Activated CD4-positive, CD25-positive, alpha-beta regulatory T cell treated with anti-CD3 and anti-CD28 coated beads, Interleukin-2, amount 50 U/mL, for 72 hours (primary cell): ENCODE data around the gene RNF180.
"Not testable (repeated sequence)": the region's sequence is repeated elsewhere in the genome, so short reads cannot be mapped to it uniquely, and the experiment has no call there.

Experiments
- DNase-seq: peaks from one replicate; pipeline ENCODE4 v3.0.0; 2021

The RNF180 gene

GRCh38 chr5:64181440-64181839 is 15.8 kb downstream of the RNF180 start:
- DNase-seq = no peak

GRCh38 chr5:64183956-64184355 is 18.3 kb downstream of the RNF180 start:
- no peak for DNase-seq

DNA sequence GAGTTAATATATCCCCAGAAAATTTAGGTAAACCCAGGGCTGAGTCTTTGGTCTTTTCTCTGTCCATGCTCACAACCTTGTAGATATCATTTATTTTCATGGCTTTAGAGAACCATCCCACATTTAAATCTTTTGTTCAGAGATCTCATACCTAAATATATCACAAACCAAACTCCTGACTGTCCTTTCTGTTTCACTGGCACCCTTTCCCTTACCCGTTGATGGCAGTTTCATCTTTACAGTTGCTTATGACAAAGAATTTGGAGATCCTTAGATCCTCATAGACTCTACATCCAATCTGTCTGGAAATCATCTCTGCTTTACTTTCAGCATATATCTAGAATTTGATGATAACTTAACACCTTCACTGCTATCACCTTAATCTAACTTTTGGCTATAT is 19.2 kb downstream of the RNF180 start:
- no peak for DNase-seq

GRCh38 chr5:64188776-64189175 is 23.1 kb downstream of the RNF180 start:
- DNase-seq = no peak

DNA sequence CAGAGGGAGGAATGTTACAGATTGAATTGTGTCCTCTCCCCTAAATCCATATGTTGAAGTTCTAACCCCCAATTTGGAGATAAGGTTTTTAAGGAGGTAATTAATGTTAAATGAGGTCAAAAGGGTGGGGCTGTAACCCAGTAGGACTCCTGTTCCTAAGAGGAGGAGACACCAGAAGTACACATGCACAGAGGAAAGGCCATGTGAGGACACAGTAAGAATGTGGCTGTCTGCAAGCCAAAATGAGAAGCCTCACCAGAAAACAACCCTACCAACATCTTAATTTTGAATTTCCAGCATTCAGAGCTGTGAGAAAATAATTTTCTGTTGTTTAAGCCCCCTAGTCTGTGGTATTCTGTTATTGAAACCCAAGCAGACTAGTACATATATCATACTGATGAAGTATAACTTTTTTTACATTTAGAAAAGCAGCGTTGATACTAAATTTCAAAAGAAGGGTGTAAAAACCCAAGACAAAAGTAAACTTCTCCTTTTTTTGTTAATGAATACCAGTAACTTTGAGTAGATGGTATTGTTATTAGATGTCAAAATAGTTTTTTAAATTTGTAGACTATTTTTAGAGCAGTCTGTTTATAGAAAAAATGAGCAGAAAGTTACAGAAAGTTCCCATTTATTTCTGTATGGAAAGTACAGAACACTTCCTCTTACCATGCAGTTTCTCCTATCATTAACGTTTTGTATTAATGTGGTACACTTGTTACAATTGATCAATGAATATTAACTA is 25.1 kb downstream of the RNF180 start:
- no peak for DNase-seq

- no peak for DNase-seq
Observed at GRCh38 chr5:64195981-64196380, 30.3 kb downstream of the RNF180 start.

DNA sequence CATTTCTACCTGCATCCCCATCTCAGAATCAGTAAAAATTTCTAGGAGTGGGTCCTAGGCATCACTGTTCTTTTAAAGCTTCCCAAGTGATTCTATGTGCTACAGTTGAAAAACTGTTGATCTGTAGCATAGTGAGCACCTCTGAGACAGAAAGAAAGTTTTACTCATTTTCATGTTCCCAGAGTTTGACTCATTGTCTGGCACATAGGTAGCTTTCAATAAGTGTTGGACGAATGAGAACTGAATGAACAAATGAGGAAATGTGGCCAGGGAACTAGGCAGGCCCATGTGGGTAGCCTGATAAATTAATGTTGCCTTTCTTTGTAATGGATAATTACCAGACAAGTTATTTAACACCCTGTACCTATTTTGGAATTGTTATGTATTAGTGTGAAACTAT is 33.8 kb downstream of the RNF180 start:
- DNase-seq = no peak

DNA sequence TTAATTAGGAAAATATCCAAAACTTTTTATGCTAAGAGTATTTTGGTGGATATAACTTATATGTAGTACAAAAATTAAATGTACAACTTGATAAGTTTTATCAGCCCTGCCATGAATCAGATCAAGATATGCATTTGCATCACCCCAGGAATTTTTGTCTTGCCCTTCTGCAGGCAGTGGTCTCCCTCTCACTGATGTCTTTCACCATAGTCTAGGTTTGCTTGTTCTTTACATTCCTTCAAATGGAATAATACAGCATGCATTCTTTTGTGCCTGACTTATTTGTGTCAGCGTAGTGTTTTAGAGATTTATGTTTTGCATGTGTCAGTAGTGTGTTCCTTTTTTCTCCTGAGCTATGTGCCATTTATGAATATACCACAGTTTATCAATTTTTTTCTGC is 36.4 kb downstream of the RNF180 start:
- DNase-seq = no peak

- no peak for DNase-seq
Observed at GRCh38 chr5:64206653-64207052, 41.0 kb downstream of the RNF180 start.

DNA sequence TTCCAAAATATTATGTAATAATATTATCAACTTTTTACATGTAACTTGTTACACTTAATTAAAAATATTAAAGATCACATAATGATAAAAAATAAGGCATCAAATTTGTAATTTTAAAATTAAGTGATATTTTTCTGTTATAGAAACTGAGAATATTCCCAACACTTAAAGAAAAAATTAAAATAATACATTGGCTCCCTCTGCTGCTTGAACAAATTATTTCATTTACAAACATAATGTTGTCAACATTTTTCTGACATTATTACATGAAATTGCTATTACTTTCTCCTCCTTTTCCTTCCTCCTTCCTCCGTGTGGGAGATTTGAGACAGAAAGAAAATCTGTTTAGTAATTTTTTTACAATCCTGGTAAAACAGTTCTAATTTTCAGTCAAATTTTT is 42.3 kb downstream of the RNF180 start:
- no peak for DNase-seq

GRCh38 chr5:64209353-64209752 is 43.7 kb downstream of the RNF180 start:
- no peak for DNase-seq

GRCh38 chr5:64210866-64211265 is 45.2 kb downstream of the RNF180 start:
- no peak for DNase-seq

- no peak for DNase-seq
Observed at GRCh38 chr5:64213011-64213410, 47.4 kb downstream of the RNF180 start.

DNA sequence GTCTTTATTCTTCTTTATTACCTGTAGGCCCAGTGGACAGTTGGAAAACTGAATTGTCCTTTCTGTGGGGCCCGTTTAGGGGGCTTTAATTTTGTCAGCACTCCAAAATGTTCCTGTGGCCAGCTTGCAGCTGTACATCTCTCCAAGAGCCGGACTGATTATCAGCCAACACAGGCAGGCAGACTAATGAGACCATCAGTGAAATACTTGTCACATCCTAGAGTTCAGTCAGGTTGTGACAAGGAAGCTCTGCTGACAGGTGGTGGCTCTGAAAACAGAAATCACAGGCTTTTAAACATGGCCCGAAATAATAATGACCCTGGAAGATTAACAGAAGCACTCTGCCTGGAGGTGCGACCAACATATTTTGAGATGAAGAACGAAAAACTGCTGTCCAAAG is 47.9 kb downstream of the RNF180 start:
- no peak for DNase-seq

GRCh38 chr5:64214132-64214531 is 48.5 kb downstream of the RNF180 start:
- DNase-seq = no peak

- DNase-seq = no peak
Observed at GRCh38 chr5:64221911-64222310, 56.3 kb downstream of the RNF180 start.

GRCh38 chr5:64225286-64225981 is 59.8 kb downstream of the RNF180 start:
- DNase-seq = not testable (repeated sequence)

GRCh38 chr5:64227131-64227537 is 61.5 kb downstream of the RNF180 start:
- not testable (repeated sequence) for DNase-seq

GRCh38 chr5:64229163-64229774 is 63.6 kb downstream of the RNF180 start:
- DNase-seq = no peak

GRCh38 chr5:64260756-64261155 is 95.1 kb downstream of the RNF180 start:
- no peak for DNase-seq

DNA sequence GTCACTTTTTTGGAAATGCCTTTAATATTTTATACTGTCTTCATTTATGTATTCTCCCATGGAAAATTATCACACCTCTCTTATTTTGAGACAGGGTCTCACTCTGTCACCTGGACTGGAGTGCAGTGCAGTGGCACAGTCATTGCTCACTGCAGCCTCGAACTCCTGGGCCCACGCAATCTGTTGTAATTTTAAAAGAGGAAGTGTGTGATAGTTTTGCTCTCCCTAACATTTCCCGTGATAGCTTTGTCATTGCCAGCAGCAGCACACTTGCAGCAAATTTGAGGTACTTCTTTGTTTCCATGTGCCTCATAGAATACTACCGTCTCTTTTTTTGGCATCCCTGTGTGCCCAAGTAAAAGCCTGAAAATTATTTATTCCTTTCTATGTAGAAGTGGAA is 103.5 kb downstream of the RNF180 start:
- no peak for DNase-seq

GRCh38 chr5:64273276-64273675 is 107.6 kb downstream of the RNF180 start:
- DNase-seq = no peak

- no peak for DNase-seq
Observed at GRCh38 chr5:64285188-64286130, 119.8 kb downstream of the RNF180 start.
